Uterus (tissue), 4 donors: ENCODE results near the gene SCN5A. TPM values are rescaled to one million over a fixed set of nuclear protein-coding genes. Genes with fewer than 3 reads are reported as not detected.

ENCODE experiments used
- DNase-seq, 2 donors: peaks; one replicate each; pipeline ENCODE4 v3.0.0-alpha.2; 2019 to 2020
- H3K27ac ChIP-seq, 2 donors: fragments of 200-600 bp; sonication (generic); 1 replicate in 1 of 2; 2 replicates in 1 of 2; pipeline ENCODE4 v1.5.1; 2016 to 2018
- H3K27me3 ChIP-seq, 2 donors: fragments of 200-600 bp; sonication (generic); one replicate each; pipeline ENCODE4 v1.5.1; 2018 to 2019; ENCODE audit warnings: control low read depth in 1 of 2
- H3K36me3 ChIP-seq, 2 donors: fragments of 200-600 bp; sonication (generic); one replicate each; pipeline ENCODE4 v1.5.1; 2019; ENCODE audit warnings: control low read depth in 1 of 2
- H3K4me1 ChIP-seq, 2 donors: fragments of 200-600 bp; sonication (generic); one replicate each; pipeline ENCODE4 v1.5.1; 2018 to 2019; ENCODE audit warnings: control low read depth in 1 of 2
- H3K4me3 ChIP-seq, 2 donors: fragments of 200-600 bp; sonication (generic); 1 replicate in 1 of 2; 2 replicates in 1 of 2; pipeline ENCODE4 v1.5.1; 2018 to 2019; ENCODE audit warnings: mild to moderate bottlenecking in 1 of 2
- H3K9me3 ChIP-seq, 2 donors: fragments of 200-600 bp; sonication (generic); one replicate each; pipeline ENCODE4 v1.5.1; 2019; ENCODE audit warnings: control low read depth in 1 of 2
- CTCF ChIP-seq, 4 experiments: fragments of 200-600 bp in 2 of 4; fragments of 450-650 bp in 2 of 4; sonication (generic) in 2 of 4; IDR thresholded peaks; one replicate each; pipeline ENCODE4 v1.5.1; 2016 to 2019; ENCODE audit warnings: antibody characterized with exemption in 4 of 4, mild to moderate bottlenecking in 2 of 4, moderate library complexity in 1 of 4
- POLR2A ChIP-seq, 2 donors: fragments of 450-650 bp; IDR thresholded peaks; one replicate each; pipeline ENCODE4 v1.6.1; 2016; ENCODE audit warnings: antibody characterized with exemption in 2 of 2, mild to moderate bottlenecking in 1 of 2, moderate library complexity in 1 of 2
- intact Hi-C: fragments of 100-400 bp; cut with DNase I; formaldehyde crosslinking; loops from one replicate; pipeline ENCODE4 v1.15.1; 2023; ENCODE audit warnings: low total_unique reads
- total RNA-seq, 4 donors: library from RNA; depleted of rRNA in 3 of 4; stranded (reverse); fragments of >200 nt in 3 of 4; gene quantifications; one replicate each; pipeline versions ENCODE4 v1.1.0 to v1.2.4, GENCODE V29; 2014 to 2023
- donor health status: DM: yes; HTN: yes; CAD: no.

Gene SCN5A
- total RNA-seq, 4 donors from 2014 or later, result under 0.01 to 3.2 (median 1.6) TPM; not detected in 1

GRCh38 chr3:38586546-38587520, 62.7 kb downstream of the SCN5A start:
- intact Hi-C loops, result no loop called here
- no peaks in the 10 kb centered on the region for H3K4me1 ChIP-seq
- no peak for TF ChIP-seq POLR2A (IDR thresholded peaks at IDR 0.05)
- TF ChIP-seq CTCF (IDR thresholded peaks at IDR 0.05), result no peak
- DNase-seq, result no peak
- H3K27ac ChIP-seq, result no peak overlapping the region
- H3K27me3 ChIP-seq, result no peaks in the 10 kb centered on the region
- no peaks in the 10 kb centered on the region for H3K36me3 ChIP-seq
- H3K4me3 ChIP-seq, result no peak overlapping the region
- no peaks in the 10 kb centered on the region for H3K9me3 ChIP-seq

- Histone ChIP-seq H3K36me3 (no peaks in the 10 kb centered on the region), H3K4me3 (no peak overlapping the region), H3K27me3 (no peaks in the 10 kb centered on the region), H3K27ac (no peak overlapping the region), H3K4me1 (no peaks in the 10 kb centered on the region), H3K9me3 (no peaks in the 10 kb centered on the region)
- intact Hi-C loops, result no loop called here
- TF ChIP-seq CTCF (IDR thresholded peaks at IDR 0.05) (no peak), POLR2A (IDR thresholded peaks at IDR 0.05) (no peak)
- no peak for DNase-seq
These were observed 63.6 kb downstream of the SCN5A start for GRCh38 chr3:38585791-38586420.

GRCh38 chr3:38583688-38584087, 65.8 kb downstream of the SCN5A start:
- intact Hi-C loops, result no loop called here
- DNase-seq, result no peak

GRCh38 chr3:38582941-38583645, 66.4 kb downstream of the SCN5A start:
- Histone ChIP-seq H3K4me1 (no peaks in the 10 kb centered on the region), H3K27me3 (no peaks in the 10 kb centered on the region), H3K36me3 (no peaks in the 10 kb centered on the region), H3K9me3 (no peaks in the 10 kb centered on the region), H3K27ac (no peak overlapping the region), H3K4me3 (no peak overlapping the region)
- TF ChIP-seq CTCF (IDR thresholded peaks at IDR 0.05), result no peak
- no peak for TF ChIP-seq POLR2A (IDR thresholded peaks at IDR 0.05)
- DNase-seq, result no peak
- intact Hi-C loops, result no loop called here

More at GRCh38 chr3:38583688-38584087, 65.8 kb downstream of the SCN5A start:
- no peak overlapping the region for H3K4me3 ChIP-seq
- H3K36me3 ChIP-seq, result no peaks in the 10 kb centered on the region
- no peak overlapping the region for H3K27ac ChIP-seq
- no peaks in the 10 kb centered on the region for H3K4me1 ChIP-seq
- no peaks in the 10 kb centered on the region for H3K27me3 ChIP-seq
- no peaks in the 10 kb centered on the region for H3K9me3 ChIP-seq
- TF ChIP-seq POLR2A (IDR thresholded peaks at IDR 0.05) (no peak), CTCF (IDR thresholded peaks at IDR 0.05) (no peak)
